ENCODE measurements around the gene DDX3X.

GRCh38 chrX:41381685-41382084, 47.7 kb downstream of the DDX3X start:
- no peak for TF ChIP-seq CTCF (conservative IDR thresholded peaks at IDR 0.05; ENCODE audit: low read length)
- TF ChIP-seq EZH2phosphoT487 (IDR thresholded peaks at IDR 0.05; ENCODE audit: borderline replicate concordance, low read depth, low read length), result no peak

All from OCI-LY7 (cell line).